ENCODE results near the gene XYLB. TPM values are rescaled to one million over a fixed set of nuclear protein-coding genes. Genes with fewer than 3 reads are reported as not detected.

The XYLB gene
- total and polyA plus RNA-seq, 2 of the 13 experiments (the other 11 are each of a cell fraction or from before 2014, with no cell fraction given): 25.9 to 30.0 TPM

GRCh38 chr3:38397320-38397719, 50.7 kb downstream of the XYLB start (continued):
- TF ChIP-seq XBP1 (CRISPR knock-in tag; IDR thresholded peaks at IDR 0.05) (0 out of 2 replicates have a peak, but pooled peaks have one; percentile 54), SIN3A (IDR thresholded peaks at IDR 0.05; ENCODE audit: borderline replicate concordance, low read depth, low read length) (peak; percentile 86), ZNF563 (CRISPR knock-in tag; IDR thresholded peaks at IDR 0.05) (peak; percentile 55; the same call in 1 of the 2 replicates), SCMH1 (CRISPR knock-in tag; IDR thresholded peaks at IDR 0.05; ENCODE audit: borderline replicate concordance) (no peak), TFE3 (CRISPR knock-in tag; IDR thresholded peaks at IDR 0.05) (no peak), ZNF331 (CRISPR knock-in tag; IDR thresholded peaks at IDR 0.05) (peak; percentile 60; the same call in 1 of the 2 replicates), NKX3-1 (CRISPR knock-in tag; IDR thresholded peaks at IDR 0.05) (no peak), ZNF766 (CRISPR knock-in tag; IDR thresholded peaks at IDR 0.05; ENCODE audit: borderline replicate concordance) (no peak), HES4 (CRISPR knock-in tag; IDR thresholded peaks at IDR 0.05; ENCODE audit: borderline replicate concordance) (0 out of 2 replicates have a peak, but pooled peaks have one; percentile 54), TEAD3 (CRISPR knock-in tag; optimal IDR thresholded peaks at IDR 0.05; ENCODE audit: borderline replicate concordance) (peak; percentile 18), ZFP37 (CRISPR knock-in tag; IDR thresholded peaks at IDR 0.05; ENCODE audit: borderline replicate concordance) (peak; percentile 59; the same call in 1 of the 2 replicates), YEATS2 (CRISPR knock-in tag; IDR thresholded peaks at IDR 0.05; ENCODE audit: borderline replicate concordance) (no peak), ARID4A (CRISPR knock-in tag; IDR thresholded peaks at IDR 0.05; ENCODE audit: borderline replicate concordance) (peak; percentile 64; the same call in 1 of the 2 replicates), ZBTB25 (CRISPR knock-in tag; IDR thresholded peaks at IDR 0.05) (peak; percentile 40; the same call in 1 of the 2 replicates), ZNF138 (CRISPR knock-in tag; IDR thresholded peaks at IDR 0.05; ENCODE audit: low read depth) (no peak), ZNF607 (CRISPR knock-in tag; IDR thresholded peaks at IDR 0.05; ENCODE audit: borderline replicate concordance) (0 out of 2 replicates have a peak, but pooled peaks have one; percentile 34), E2F1 (CRISPR knock-in tag; IDR thresholded peaks at IDR 0.05) (no peak), ZNF788 (CRISPR knock-in tag; IDR thresholded peaks at IDR 0.05; ENCODE audit: borderline replicate concordance) (0 out of 2 replicates have a peak, but pooled peaks have one; percentile 42), ZBTB26 (CRISPR knock-in tag; IDR thresholded peaks at IDR 0.05; ENCODE audit: borderline replicate concordance) (0 out of 2 replicates have a peak, but pooled peaks have one; percentile 30)

All from HepG2 (cell line).